Colonic mucosa (tissue), 4 donors: Measurements from ENCODE around the gene SMIM44. TPM values are rescaled to one million over a fixed set of nuclear protein-coding genes. Genes with fewer than 3 reads are reported as not detected.

Experiments used
- DNase-seq: peaks from one replicate; pipeline ENCODE4 v3.0.0-alpha.2; 2020
- H3K27ac ChIP-seq: fragments of 200-600 bp; one replicate; pipeline ENCODE4 v1.8.0; 2021
- H3K27me3 ChIP-seq: fragments of 200-600 bp; one replicate; pipeline ENCODE4 v1.8.0; 2021
- H3K36me3 ChIP-seq: fragments of 200-600 bp; one replicate; pipeline ENCODE4 v1.8.0; 2021
- H3K4me1 ChIP-seq: fragments of 200-600 bp; one replicate; pipeline ENCODE4 v1.8.0; 2021; ENCODE audit warnings: mild to moderate bottlenecking
- H3K4me3 ChIP-seq: fragments of 200-600 bp; one replicate; pipeline ENCODE4 v1.8.0; 2021
- H3K9ac ChIP-seq, 2 donors: one replicate each; pipeline ENCODE4 v1.7.0; 2013; ENCODE audit warnings: control low read depth in 2 of 2, low read depth in 2 of 2, low read length in 2 of 2
- H3K9me3 ChIP-seq: fragments of 200-600 bp; one replicate; pipeline ENCODE4 v1.8.0; 2021
- CTCF ChIP-seq: fragments of 200-600 bp; IDR thresholded peaks from one replicate; pipeline ENCODE4 v1.8.0; 2022; ENCODE audit warnings: antibody characterized with exemption, mild to moderate bottlenecking
- intact Hi-C: fragments of 100-400 bp; cut with DNase I; formaldehyde crosslinking; loops from one replicate; pipeline ENCODE4 v1.14.1; 2022
- total RNA-seq, 2 donors: library from RNA; stranded (reverse); fragmentation: NEBNext Ultra II Directional in 1 of 2; extraction: Animal tissue kit (Norgen Biotek cat#: 25700) in 1 of 2; gene quantifications; one replicate each; pipeline ENCODE4 v1.2.1, GENCODE V29; 2021
- donor health status: healthy.
- donor health status: DM: no; HTN: no; CAD: no.
- donor health status: DM: no; HTN: no; CAD: no.

SMIM44 gene
- total RNA-seq, 2 donors from 2014 or later = 4.3 to 6.2 TPM

- H3K27me3 ChIP-seq = no peaks in the 10 kb centered on the region
- no peak overlapping the region for H3K4me3 ChIP-seq
- H3K9me3 ChIP-seq = no peaks in the 10 kb centered on the region
- H3K27ac ChIP-seq = no peak overlapping the region
- no peak overlapping the region for H3K9ac ChIP-seq
- DNase-seq = no peak
- TF ChIP-seq CTCF = no peak
- H3K4me1 ChIP-seq = peaks cover 3% of the 10 kb centered on the region
- H3K36me3 ChIP-seq = no peaks in the 10 kb centered on the region
- intact Hi-C loops = no loop called here
Measured at GRCh38 chr19:3477506-3477905, 5.7 kb downstream of the SMIM44 start.

- Histone ChIP-seq H3K4me3 (no peak overlapping the region), H3K36me3 (no peaks in the 10 kb centered on the region), H3K27ac (no peak overlapping the region), H3K9ac (no peak overlapping the region), H3K9me3 (no peaks in the 10 kb centered on the region), H3K4me1 (peaks cover 3% of the 10 kb centered on the region), H3K27me3 (no peaks in the 10 kb centered on the region)
- DNase-seq = no peak
- TF ChIP-seq CTCF = no peak
- intact Hi-C loops = no loop called here
Measured at GRCh38 chr19:3476830-3477229, 6.4 kb downstream of the SMIM44 start.

- no peak for DNase-seq
- Histone ChIP-seq H3K36me3 (no peaks in the 10 kb centered on the region), H3K4me1 (no peaks in the 10 kb centered on the region), H3K4me3 (no peak overlapping the region), H3K27me3 (no peaks in the 10 kb centered on the region), H3K9me3 (no peaks in the 10 kb centered on the region), H3K9ac (no peak overlapping the region), H3K27ac (no peak overlapping the region)
- no peak for TF ChIP-seq CTCF
- intact Hi-C loops = loop anchor here (2.0 kb wide), 1 partner anchor 151 kb away; no protein-coding TSS in a partner anchor
Measured at GRCh38 chr19:3475449-3475848, 7.8 kb downstream of the SMIM44 start.

GRCh38 chr19:3474614-3475013 is 8.6 kb downstream of the SMIM44 start:
- H3K27ac ChIP-seq = no peak overlapping the region
- no peaks in the 10 kb centered on the region for H3K36me3 ChIP-seq
- H3K27me3 ChIP-seq = no peaks in the 10 kb centered on the region
- no peak overlapping the region for H3K9ac ChIP-seq
- DNase-seq = no peak
- intact Hi-C loops = loop anchor here (2.0 kb wide), 1 partner anchor 150 kb away; no protein-coding TSS in a partner anchor
- H3K4me3 ChIP-seq = no peak overlapping the region
- H3K9me3 ChIP-seq = no peaks in the 10 kb centered on the region
- no peaks in the 10 kb centered on the region for H3K4me1 ChIP-seq
- TF ChIP-seq CTCF = no peak

GRCh38 chr19:3474010-3474409 is 9.2 kb downstream of the SMIM44 start:
- Histone ChIP-seq H3K4me1 (no peaks in the 10 kb centered on the region), H3K36me3 (no peaks in the 10 kb centered on the region)
- intact Hi-C loops = loop anchor here (2.0 kb wide), 1 partner anchor 149 kb away; no protein-coding TSS in a partner anchor

More at GRCh38 chr19:3474010-3474409, 9.2 kb downstream of the SMIM44 start:
- no peak for TF ChIP-seq CTCF
- DNase-seq = peak; percentile 80
- Histone ChIP-seq H3K27me3 (no peaks in the 10 kb centered on the region), H3K9ac (no peak overlapping the region), H3K9me3 (no peaks in the 10 kb centered on the region), H3K4me3 (no peak overlapping the region), H3K27ac (no peak overlapping the region)
